H1 (cell line): ENCODE results near the gene CD300LF. TPM values are rescaled to one million over a fixed set of nuclear protein-coding genes. Genes with fewer than 3 reads are reported as not detected.

Source experiments
- CTCF ChIA-PET: fragments of 300-600 bp; sonication (Branson Sonifier 250); formaldehyde crosslinking; loops from one replicate; lab custom pipeline; 2021; ENCODE audit not compliant: partially characterized antibody; lab: Charles Lee
- POLR2A ChIA-PET: fragments of 300-600 bp; sonication (Branson Sonifier 250); formaldehyde crosslinking; loops from one replicate; lab custom pipeline; 2021; ENCODE audit warnings: inconsistent platforms; ENCODE audit not compliant: partially characterized antibody; lab: Charles Lee
- DNase-seq, 2 experiments: peaks; one replicate each; pipeline versions ENCODE4 v3.0.0 to v3.0.0-alpha.2; 2010 to 2022; ENCODE audit warnings: low spot score in 2 of 2, low read depth in 1 of 2, mixed read lengths in 1 of 2
- FAIRE-seq: peaks from 2 replicates; lab custom pipeline; 2011; peaks lifted over from hg19 to GRCh38; lab: Jason Lieb, UNC
- H2AFZ ChIP-seq: 2 replicates; pipeline ENCODE4 v1.8.1; 2012; ENCODE audit warnings: low read length, inconsistent platforms
- H2AK5ac ChIP-seq: 2 replicates; pipeline ENCODE4 v1.6.1; 2013; ENCODE audit warnings: low read depth, low read length
- H2BK120ac ChIP-seq: replicated peaks from 2 replicates; pipeline ENCODE3; 2013; ENCODE audit warnings: low read depth, low read length, inconsistent platforms
- H2BK12ac ChIP-seq: 2 replicates; pipeline ENCODE4 v1.6.1; 2013; ENCODE audit warnings: low read depth, low read length
- H2BK15ac ChIP-seq: 2 replicates; pipeline ENCODE4 v1.6.1; 2013; ENCODE audit warnings: low read length
- H2BK20ac ChIP-seq: 2 replicates; pipeline ENCODE4 v1.6.1; 2013; ENCODE audit warnings: low read length
- H2BK5ac ChIP-seq: 2 replicates; pipeline ENCODE4 v1.6.1; 2013; ENCODE audit warnings: low read depth, low read length
- H3K14ac ChIP-seq: 2 replicates; pipeline ENCODE4 v1.6.1; 2013; ENCODE audit warnings: inconsistent platforms; ENCODE audit not compliant: insufficient read length
- H3K18ac ChIP-seq: 2 replicates; pipeline ENCODE4 v1.6.1; 2013; ENCODE audit warnings: low read length; ENCODE audit errors: extremely low read depth
- H3K23ac ChIP-seq: 2 replicates; pipeline ENCODE4 v1.6.1; 2013; ENCODE audit warnings: inconsistent platforms; ENCODE audit not compliant: insufficient read length
- H3K23me2 ChIP-seq: 2 replicates; pipeline ENCODE4 v1.6.1; 2013; ENCODE audit warnings: low read depth, low read length
- H3K27ac ChIP-seq: 2 replicates; pipeline ENCODE4 v1.6.1; 2011; ENCODE audit warnings: low read depth, low read length, inconsistent platforms
- H3K27me3 ChIP-seq, 4 experiments: replicated peaks in 1 of 4; 1 replicate in 1 of 4; 2 replicates in 3 of 4; pipeline versions ENCODE4 v1.6.1 to v1.8.1; 2011 to 2013; ENCODE audit warnings: low read length in 3 of 4, mild to moderate bottlenecking in 3 of 4, inconsistent platforms in 2 of 4, mixed read lengths in 2 of 4, moderate library complexity in 1 of 4; ENCODE audit not compliant: control insufficient read depth in 3 of 4, insufficient read depth in 3 of 4; ENCODE audit errors: extremely low read depth in 1 of 4
- H3K36me3 ChIP-seq, 4 experiments: 2 replicates each; pipeline versions ENCODE4 v1.6.1 to v1.8.1; 2011 to 2013; ENCODE audit warnings: mild to moderate bottlenecking in 4 of 4, low read length in 3 of 4, moderate library complexity in 2 of 4, control low read depth in 1 of 4, inconsistent platforms in 1 of 4; ENCODE audit not compliant: insufficient read depth in 4 of 4, control insufficient read depth in 2 of 4
- H3K4ac ChIP-seq: replicated peaks from 2 replicates; pipeline ENCODE3; 2013; ENCODE audit warnings: low read length, low read depth, mixed read lengths, inconsistent platforms; ENCODE audit not compliant: insufficient read length
- H3K4me1 ChIP-seq, 4 experiments: replicated peaks in 1 of 4; 1 replicate in 1 of 4; 2 replicates in 3 of 4; pipeline versions ENCODE4 v1.6.1 to v1.8.1; 2011 to 2013; ENCODE audit warnings: low read length in 3 of 4, inconsistent platforms in 2 of 4, mixed read lengths in 1 of 4; ENCODE audit not compliant: insufficient read depth in 4 of 4, control insufficient read depth in 3 of 4
- H3K4me2 ChIP-seq, 2 experiments: 2 replicates each; pipeline versions ENCODE4 v1.6.1 to v1.8.1; 2011 to 2013; ENCODE audit warnings: low read depth in 2 of 2, low read length in 2 of 2, control low read depth in 1 of 2, inconsistent platforms in 1 of 2, mild to moderate bottlenecking in 1 of 2; ENCODE audit not compliant: insufficient read depth in 1 of 2
- H3K4me3 ChIP-seq, 4 experiments: fragments of 200-600, 300-600 bp in 1 of 4; sonication (generic), shearing (Covaris generic), sonication (Bioruptor Twin) in 1 of 4; 2 replicates each; pipeline versions ENCODE4 v1.5.1 to v1.8.1; 2011 to 2016; ENCODE audit warnings: low read length in 4 of 4, low read depth in 3 of 4, control low read depth in 2 of 4, inconsistent platforms in 2 of 4, mild to moderate bottlenecking in 2 of 4, mixed read lengths in 1 of 4, moderate library complexity in 1 of 4; ENCODE audit not compliant: insufficient read depth in 2 of 4; ENCODE audit errors: extremely low read depth in 1 of 4
- H3K56ac ChIP-seq: replicated peaks from 2 replicates; pipeline ENCODE3; 2013; ENCODE audit warnings: low read depth, mild to moderate bottlenecking, mixed read lengths, low read length, inconsistent platforms; ENCODE audit not compliant: insufficient read length
- H3K79me1 ChIP-seq: 2 replicates; pipeline ENCODE4 v1.6.1; 2013; ENCODE audit warnings: low read depth, low read length, control low read depth
- H3K79me2 ChIP-seq, 2 experiments: 2 replicates each; pipeline versions ENCODE4 v1.6.1 to v1.8.1; 2012 to 2013; ENCODE audit warnings: low read length in 2 of 2, mild to moderate bottlenecking in 2 of 2, inconsistent platforms in 1 of 2; ENCODE audit not compliant: insufficient read depth in 2 of 2, control insufficient read depth in 1 of 2
- H3K9ac ChIP-seq, 4 experiments: replicated peaks in 1 of 4; 1 replicate in 1 of 4; 2 replicates in 3 of 4; pipeline versions ENCODE4 v1.6.1 to v1.8.1; 2011 to 2013; ENCODE audit warnings: low read depth in 3 of 4, low read length in 3 of 4, control low read depth in 2 of 4, mild to moderate bottlenecking in 2 of 4, moderate library complexity in 2 of 4, inconsistent platforms in 1 of 4; ENCODE audit errors: extremely low read depth in 1 of 4
- H3K9me3 ChIP-seq, 2 experiments: 2 replicates each; pipeline versions ENCODE4 v1.6.1 to v1.8.1; 2012 to 2013; ENCODE audit warnings: mild to moderate bottlenecking in 2 of 2, moderate library complexity in 2 of 2, control low read depth in 1 of 2, inconsistent platforms in 1 of 2, low read depth in 1 of 2, low read length in 1 of 2, mixed read lengths in 1 of 2; ENCODE audit not compliant: insufficient read depth in 2 of 2
- H4K20me1 ChIP-seq, 2 experiments: replicated peaks in 1 of 2; 2 replicates each; pipeline versions ENCODE3 to v1.8.1; 2011 to 2013; ENCODE audit warnings: inconsistent platforms in 2 of 2, low read length in 2 of 2, mild to moderate bottlenecking in 1 of 2; ENCODE audit not compliant: insufficient read depth in 2 of 2, control insufficient read depth in 1 of 2
- H4K5ac ChIP-seq: 2 replicates; pipeline ENCODE4 v1.6.1; 2013; ENCODE audit warnings: low read length, low read depth, mixed read lengths, inconsistent platforms; ENCODE audit not compliant: insufficient read length
- H4K8ac ChIP-seq: 2 replicates; pipeline ENCODE4 v1.8.0; 2013; ENCODE audit warnings: mild to moderate bottlenecking, moderate library complexity, low read length, inconsistent platforms; ENCODE audit not compliant: insufficient read depth; ENCODE audit errors: extremely low read depth
- H4K91ac ChIP-seq: replicated peaks from 2 replicates; pipeline ENCODE3; 2013; ENCODE audit warnings: low read length, mixed read lengths, inconsistent platforms; ENCODE audit not compliant: insufficient read length
- E2F6 ChIP-seq: IDR thresholded peaks from 2 replicates; pipeline ENCODE4 v1.6.1; 2012; ENCODE audit warnings: inconsistent platforms
- EGR1 ChIP-seq: IDR thresholded peaks from 2 replicates; pipeline ENCODE4 v1.6.1; 2011; ENCODE audit warnings: low read depth, low read length, borderline replicate concordance
- WGBS, 2 experiments: shearing (Covaris generic) in 1 of 2; methylation state at CpG; one replicate each; pipeline versions ENCODE4 v1.1.6 to v1.1.7; 2013 to 2015; ENCODE audit warnings: low lambda C conversion rate in 2 of 2, mixed read lengths in 2 of 2, inconsistent platforms in 1 of 2, low coverage in 1 of 2, missing lambda C conversion rate in 1 of 2; ENCODE audit not compliant: insufficient replicate concordance in 2 of 2, insufficient coverage in 1 of 2, insufficient read length in 1 of 2; ENCODE audit errors: extremely low coverage in 1 of 2, missing lambda C conversion rate in 1 of 2; 5-methylcytosine and 5-hydroxymethylcytosine counted together
- polyA plus RNA-seq, 7 experiments: library from polyadenylated mRNA; depleted of rRNA in 3 of 7; stranded (reverse) in 5 of 7; unstranded in 2 of 7; fragments of >200 nt in 5 of 7; fragments of 200-250 nt in 2 of 7; gene quantifications; 1 replicate in 5 of 7; 2 replicates in 1 of 7; 4 replicates in 1 of 7; pipeline versions ENCODE4 v1.2.1 to v1.2.3, GENCODE V29; 2011 to 2013; ENCODE audit warnings: missing spikeins in 2 of 7, mixed read lengths in 2 of 7
- total RNA-seq: library from RNA; stranded (reverse); fragmentation: NEBNext Ultra II Directional; extraction: Animal tissue kit (Norgen Biotek cat#: 25700); gene quantifications from 2 replicates; pipeline ENCODE4 v1.2.1, GENCODE V29; 2021

CD300LF gene
- total and polyA plus RNA-seq, 2 of the 8 experiments (the other 6 are each of a cell fraction or from before 2014, with no cell fraction given), result not detected

- CTCF ChIA-PET, result interaction anchor here (1.0 to 1.4 kb wide), 3 partner anchors 15 to 71 kb away, joined by 3 read pairs; no protein-coding TSS in a partner anchor
- no peak for FAIRE-seq
These were observed 16.6 kb upstream of the CD300LF start for GRCh38 chr17:74729368-74729767.

More at GRCh38 chr17:74729368-74729767, 16.6 kb upstream of the CD300LF start:
- H3K79me1 ChIP-seq, result peaks cover 3% of the 10 kb centered on the region; the same call in 1 of the 2 replicates
- no peaks in the 10 kb centered on the region for H3K4me1 ChIP-seq
- no peak overlapping the region for H3K4ac ChIP-seq
- H2BK15ac ChIP-seq, result no peak overlapping the region
- H3K27me3 ChIP-seq, result peaks cover 0 to 3% (median 0%) of the 10 kb centered on the region in 4 experiments; a peak in 3 of 7 replicates
- no peaks in the 10 kb centered on the region for H3K36me3 ChIP-seq
- H3K79me2 ChIP-seq, result no peaks in the 10 kb centered on the region
- 94% methylated on average over 5 of the region's 5 CpGs; no CpG with 5 or more reads in 1 of the 2 experiments for WGBS, 2 experiments
- peaks cover 0 to 7% of the 10 kb centered on the region in 2 experiments for H4K20me1 ChIP-seq
- no peak overlapping the region for H3K23ac ChIP-seq
- H3K4me3 ChIP-seq, result no peak overlapping the region
- H2BK5ac ChIP-seq, result no peak overlapping the region
- no peak overlapping the region for H3K14ac ChIP-seq
- H2AK5ac ChIP-seq, result no peak overlapping the region
- H3K27ac ChIP-seq, result no peak overlapping the region
- no peak for DNase-seq
- H2BK20ac ChIP-seq, result no peak overlapping the region
- no peak overlapping the region; the same call in 1 of the 2 replicates for H2BK12ac ChIP-seq
- H2BK120ac ChIP-seq, result no peak overlapping the region
- no peak overlapping the region for H3K18ac ChIP-seq
- H3K23me2 ChIP-seq, result peaks cover 14% of the 10 kb centered on the region
- H4K8ac ChIP-seq, result no peak overlapping the region
- POLR2A ChIA-PET, result interaction anchor here (0.5 to 0.8 kb wide), 2 partner anchors 20 to 292 kb away, joined by 3 read pairs; no protein-coding TSS in a partner anchor
- no peak overlapping the region for H4K91ac ChIP-seq
- peaks cover 0 to 9% of the 10 kb centered on the region in 2 experiments; a peak in 1 of 4 replicates for H3K9me3 ChIP-seq
- H3K9ac ChIP-seq, result no peak overlapping the region
- no peak overlapping the region for H4K5ac ChIP-seq
- H2AFZ ChIP-seq, result no peak overlapping the region
- no peak overlapping the region for H3K56ac ChIP-seq
- no peak overlapping the region for H3K4me2 ChIP-seq
- no peak for TF ChIP-seq EGR1
- no peak for TF ChIP-seq E2F6
